ENCODE results near the gene KRTAP4-5.

KRTAP4-5 gene

DNA sequence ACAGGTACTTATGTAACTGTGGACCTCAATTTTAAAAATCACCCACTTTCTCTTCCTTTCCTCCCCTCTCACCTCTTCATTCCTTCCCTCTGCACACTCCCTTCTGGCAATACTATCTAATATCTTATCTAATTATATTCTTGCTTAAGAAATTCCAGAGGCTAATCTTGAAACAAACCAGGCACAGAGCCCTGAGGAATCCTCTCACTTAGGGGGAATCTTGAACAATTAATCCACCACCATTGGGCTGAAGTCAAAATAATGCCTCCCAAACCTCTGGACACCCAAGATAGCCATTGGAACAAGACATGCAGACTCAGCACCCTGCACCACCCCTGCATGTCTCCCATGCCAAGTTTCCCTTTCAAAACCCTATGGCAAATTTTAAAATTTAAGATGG lies 8.3 kb downstream of the KRTAP4-5 start:
- TF ChIP-seq SIN3A (IDR thresholded peaks at IDR 0.05; ENCODE audit: borderline replicate concordance, insufficient read depth, low read length) (no peak), POLR2AphosphoS5 (IDR thresholded peaks at IDR 0.05; ENCODE audit: low read depth, low read length) (no peak), TAF1 (IDR thresholded peaks at IDR 0.05; ENCODE audit: borderline replicate concordance, insufficient read depth, low read length) (no peak), FOXP2 (optimal IDR thresholded peaks at IDR 0.05; ENCODE audit: borderline replicate concordance, extremely low read depth, extremely low read length, insufficient read depth) (no peak)
- TF ChIP-seq, protein P1, sequence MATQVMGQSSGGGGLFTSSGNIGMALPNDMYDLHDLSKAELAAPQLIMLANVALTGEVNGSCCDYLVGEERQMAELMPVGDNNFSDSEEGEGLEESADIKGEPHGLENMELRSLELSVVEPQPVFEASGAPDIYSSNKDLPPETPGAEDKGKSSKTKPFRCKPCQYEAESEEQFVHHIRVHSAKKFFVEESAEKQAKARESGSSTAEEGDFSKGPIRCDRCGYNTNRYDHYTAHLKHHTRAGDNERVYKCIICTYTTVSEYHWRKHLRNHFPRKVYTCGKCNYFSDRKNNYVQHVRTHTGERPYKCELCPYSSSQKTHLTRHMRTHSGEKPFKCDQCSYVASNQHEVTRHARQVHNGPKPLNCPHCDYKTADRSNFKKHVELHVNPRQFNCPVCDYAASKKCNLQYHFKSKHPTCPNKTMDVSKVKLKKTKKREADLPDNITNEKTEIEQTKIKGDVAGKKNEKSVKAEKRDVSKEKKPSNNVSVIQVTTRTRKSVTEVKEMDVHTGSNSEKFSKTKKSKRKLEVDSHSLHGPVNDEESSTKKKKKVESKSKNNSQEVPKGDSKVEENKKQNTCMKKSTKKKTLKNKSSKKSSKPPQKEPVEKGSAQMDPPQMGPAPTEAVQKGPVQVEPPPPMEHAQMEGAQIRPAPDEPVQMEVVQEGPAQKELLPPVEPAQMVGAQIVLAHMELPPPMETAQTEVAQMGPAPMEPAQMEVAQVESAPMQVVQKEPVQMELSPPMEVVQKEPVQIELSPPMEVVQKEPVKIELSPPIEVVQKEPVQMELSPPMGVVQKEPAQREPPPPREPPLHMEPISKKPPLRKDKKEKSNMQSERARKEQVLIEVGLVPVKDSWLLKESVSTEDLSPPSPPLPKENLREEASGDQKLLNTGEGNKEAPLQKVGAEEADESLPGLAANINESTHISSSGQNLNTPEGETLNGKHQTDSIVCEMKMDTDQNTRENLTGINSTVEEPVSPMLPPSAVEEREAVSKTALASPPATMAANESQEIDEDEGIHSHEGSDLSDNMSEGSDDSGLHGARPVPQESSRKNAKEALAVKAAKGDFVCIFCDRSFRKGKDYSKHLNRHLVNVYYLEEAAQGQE (IDR thresholded peaks at IDR 0.05; ENCODE audit: insufficient read depth in 1 of 2, low read depth in 2 of 2, low read length in 2 of 2) = no peak

DNA sequence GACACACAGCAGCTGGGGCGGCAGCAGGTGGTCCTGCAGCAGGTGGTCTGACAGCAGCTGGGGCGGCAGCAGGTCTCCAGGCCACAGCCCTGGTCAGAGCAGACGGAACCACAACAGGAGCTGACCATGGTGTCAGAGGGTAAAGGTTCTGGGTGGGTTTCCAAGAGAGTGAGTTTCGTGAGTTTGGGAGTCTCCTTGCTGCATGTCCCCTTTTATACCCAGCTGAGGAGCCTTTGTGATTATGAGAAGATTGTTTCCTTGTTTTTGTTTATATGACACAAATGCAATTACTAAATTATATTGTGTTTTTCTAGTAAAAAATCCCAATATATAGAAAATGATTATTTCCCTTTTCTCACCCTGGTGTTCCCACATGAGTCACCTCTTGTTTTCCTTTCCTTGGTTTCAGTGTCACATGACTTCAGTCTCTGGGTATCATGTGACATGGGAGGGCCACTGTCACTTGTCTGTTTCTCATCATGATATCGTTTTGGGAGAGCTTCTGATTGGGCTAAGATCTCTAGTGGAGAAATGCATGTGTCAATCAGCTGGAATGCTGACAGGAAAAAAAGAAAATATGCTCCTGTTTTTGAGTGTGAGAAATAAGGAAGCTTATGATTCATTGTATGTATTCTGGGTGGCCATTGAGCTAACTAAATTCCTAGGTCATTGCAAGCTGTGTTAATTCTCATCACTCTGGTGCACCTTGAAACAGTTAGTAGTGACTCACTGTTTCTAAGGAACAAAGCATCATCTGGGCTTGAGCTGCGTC lies 9.1 kb downstream of the KRTAP4-5 start, which contains the start of gene KRTAP4-6:
Gene KRTAP4-6 (minus strand): TSS at position 185 of the 772 bp plus-strand sequence. CDS start 57 bp downstream, at position 128.
- TF ChIP-seq SIN3A (IDR thresholded peaks at IDR 0.05; ENCODE audit: borderline replicate concordance, insufficient read depth, low read length) (no peak), TAF1 (IDR thresholded peaks at IDR 0.05; ENCODE audit: borderline replicate concordance, insufficient read depth, low read length) (no peak), POLR2AphosphoS5 (IDR thresholded peaks at IDR 0.05; ENCODE audit: low read depth, low read length) (no peak)
- TF ChIP-seq, protein P1 (IDR thresholded peaks at IDR 0.05; ENCODE audit: insufficient read depth in 1 of 2, low read depth in 2 of 2, low read length in 2 of 2) = no peak

DNA sequence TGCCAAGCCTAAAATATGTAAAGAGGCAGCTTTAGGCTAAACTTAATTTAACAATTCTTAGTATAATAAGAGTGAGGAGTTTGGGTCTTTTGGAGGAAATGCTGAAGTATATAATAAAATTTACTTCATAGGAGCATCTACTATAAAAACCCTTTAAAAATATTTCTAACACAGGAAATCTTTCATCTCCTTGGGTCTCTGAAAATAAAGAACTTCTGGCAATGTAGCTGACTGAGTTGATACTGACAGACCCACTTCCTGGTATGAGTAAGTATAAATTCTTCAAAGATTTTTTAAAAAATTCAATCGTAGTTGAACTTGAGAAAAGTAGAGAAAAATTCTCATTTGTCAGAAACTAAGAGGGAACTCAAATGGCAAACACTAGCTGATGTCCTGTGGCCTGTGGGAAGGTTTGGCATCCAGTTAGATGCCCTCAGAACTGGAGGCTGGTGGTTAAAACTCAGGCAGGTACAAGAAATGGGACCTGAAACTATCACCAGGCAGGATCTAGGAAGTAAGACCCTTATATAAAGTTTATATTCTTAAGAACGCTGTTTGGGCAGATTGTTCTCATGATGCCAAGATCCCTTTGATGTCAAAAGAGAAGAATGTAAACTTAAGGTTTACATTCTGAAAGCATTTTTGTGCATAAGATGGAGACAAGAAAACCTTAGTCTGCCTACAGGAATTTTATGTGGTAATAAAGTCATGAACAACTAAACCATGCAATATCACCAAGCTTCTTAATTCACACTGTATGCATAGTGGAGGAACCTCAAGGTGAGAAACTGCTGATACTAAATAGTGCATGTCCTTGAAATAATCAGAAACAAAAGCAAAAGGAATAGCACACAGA lies 15.5 kb downstream of the KRTAP4-5 start:
- TF ChIP-seq, protein P1 (IDR thresholded peaks at IDR 0.05; ENCODE audit: insufficient read depth in 1 of 2, low read depth in 2 of 2, low read length in 2 of 2) = no peak
- no peak for TF ChIP-seq FOXP2 (optimal IDR thresholded peaks at IDR 0.05; ENCODE audit: borderline replicate concordance, extremely low read depth, extremely low read length, insufficient read depth)
- TF ChIP-seq SIN3A (IDR thresholded peaks at IDR 0.05; ENCODE audit: borderline replicate concordance, insufficient read depth, low read length) = no peak
- no peak for TF ChIP-seq TAF1 (IDR thresholded peaks at IDR 0.05; ENCODE audit: borderline replicate concordance, insufficient read depth, low read length)
- no peak for TF ChIP-seq POLR2AphosphoS5 (IDR thresholded peaks at IDR 0.05; ENCODE audit: low read depth, low read length)

DNA sequence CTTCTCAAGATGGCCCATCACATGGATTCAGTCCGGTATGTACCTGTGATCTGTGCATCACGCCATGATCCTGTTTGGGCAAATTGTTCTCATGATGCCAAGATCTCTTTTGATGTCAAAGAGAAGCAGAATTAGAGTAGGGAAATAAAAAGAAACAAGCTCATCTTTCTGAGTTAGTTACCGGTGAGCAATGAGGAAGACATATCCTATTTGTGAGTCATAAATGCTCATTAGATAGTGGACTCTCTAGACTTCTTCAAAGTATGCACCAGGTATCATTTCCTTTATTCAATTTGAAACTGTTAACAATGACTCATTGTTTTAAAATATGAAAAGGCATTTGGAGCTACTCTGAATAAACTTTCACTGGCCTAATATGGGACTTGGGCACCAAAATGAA lies 17.6 kb downstream of the KRTAP4-5 start:
- TF ChIP-seq SIN3A (IDR thresholded peaks at IDR 0.05; ENCODE audit: borderline replicate concordance, insufficient read depth, low read length) = no peak
- TF ChIP-seq FOXP2 (optimal IDR thresholded peaks at IDR 0.05; ENCODE audit: borderline replicate concordance, extremely low read depth, extremely low read length, insufficient read depth) = no peak
- no peak for TF ChIP-seq TAF1 (IDR thresholded peaks at IDR 0.05; ENCODE audit: borderline replicate concordance, insufficient read depth, low read length)
- TF ChIP-seq, protein P1 (IDR thresholded peaks at IDR 0.05; ENCODE audit: insufficient read depth in 1 of 2, low read depth in 2 of 2, low read length in 2 of 2) = no peak
- no peak for TF ChIP-seq POLR2AphosphoS5 (IDR thresholded peaks at IDR 0.05; ENCODE audit: low read depth, low read length)

Measured in PFSK-1 (cell line).